H1 (cell line): ENCODE data around the gene PLIN1. TPM values are rescaled to one million over a fixed set of nuclear protein-coding genes. Genes with fewer than 3 reads are reported as not detected.

Experiments
- CHD7 ChIP-seq: fragments of 300-600 bp; sonication (generic); IDR thresholded peaks from 2 replicates; pipeline ENCODE4 v1.7.1; 2012; ENCODE audit warnings: low read length, moderate library complexity, mild to moderate bottlenecking, inconsistent platforms; ENCODE audit not compliant: insufficient replicate concordance
- CTBP2 ChIP-seq: IDR thresholded peaks from 2 replicates; pipeline ENCODE4 v1.7.0; 2011; ENCODE audit warnings: borderline replicate concordance, mild to moderate bottlenecking, moderate library complexity, mixed read lengths, low read length; ENCODE audit not compliant: insufficient read depth, insufficient read length
- TAF7 ChIP-seq: optimal IDR thresholded peaks from 2 replicates; pipeline ENCODE3; 2011; ENCODE audit warnings: low read depth, mild to moderate bottlenecking, inconsistent platforms, low read length, moderate library complexity, borderline replicate concordance
- polyA plus RNA-seq, 7 experiments: library from polyadenylated mRNA; depleted of rRNA in 3 of 7; stranded (reverse) in 5 of 7; unstranded in 2 of 7; fragments of >200 nt in 5 of 7; fragments of 200-250 nt in 2 of 7; gene quantifications; 1 replicate in 5 of 7; 2 replicates in 1 of 7; 4 replicates in 1 of 7; pipeline versions ENCODE4 v1.2.1 to v1.2.3, GENCODE V29; 2011 to 2013; ENCODE audit warnings: missing spikeins in 2 of 7, mixed read lengths in 2 of 7
- total RNA-seq: library from RNA; stranded (reverse); fragmentation: NEBNext Ultra II Directional; extraction: Animal tissue kit (Norgen Biotek cat#: 25700); gene quantifications from 2 replicates; pipeline ENCODE4 v1.2.1, GENCODE V29; 2021

Gene PLIN1
- total and polyA plus RNA-seq, 2 of the 8 experiments (the other 6 are each of a cell fraction or from before 2014, with no cell fraction given) = 0.33 TPM; not detected in 1

- TF ChIP-seq CHD7 = no peak
- TF ChIP-seq CTBP2 = no peak
- TF ChIP-seq TAF7 = no peak
Observed at GRCh38 chr15:89616228-89616627, 62.9 kb downstream of the PLIN1 start (continued).
